ENCODE results near the gene CCDC51.

- TF ChIP-seq ARID2 (CRISPR knock-in tag; IDR thresholded peaks at IDR 0.05; ENCODE audit: borderline replicate concordance) (no peak), TAF1 (CRISPR knock-in tag; IDR thresholded peaks at IDR 0.05) (no peak), IKZF4 (CRISPR knock-in tag; IDR thresholded peaks at IDR 0.05; ENCODE audit: borderline replicate concordance, low read depth, not compliant biosample characterization) (no peak), CTCF (CRISPR knock-in tag; IDR thresholded peaks at IDR 0.05) (peak; percentile 56), SMARCC2 (IDR thresholded peaks at IDR 0.05) (no peak), FOXM1 (CRISPR knock-in tag; IDR thresholded peaks at IDR 0.05) (no peak), ZNF362 (CRISPR knock-in tag; IDR thresholded peaks at IDR 0.05; ENCODE audit: borderline replicate concordance) (no peak), FOXK2 (IDR thresholded peaks at IDR 0.05) (no peak), ZNF766 (CRISPR knock-in tag; IDR thresholded peaks at IDR 0.05; ENCODE audit: borderline replicate concordance) (no peak), ZNF143 (CRISPR knock-in tag; IDR thresholded peaks at IDR 0.05) (no peak), ZSCAN20 (CRISPR knock-in tag; IDR thresholded peaks at IDR 0.05; ENCODE audit: borderline replicate concordance) (no peak), SRY (CRISPR knock-in tag; IDR thresholded peaks at IDR 0.05) (0 out of 2 replicates have a peak, but pooled peaks have one; percentile 12), POLR2A (IDR thresholded peaks at IDR 0.05; ENCODE audit: insufficient read depth in 1 of 2, low read depth in 2 of 2, low read length in 2 of 2) (no peak), HDAC6 (IDR thresholded peaks at IDR 0.05; ENCODE audit: low read depth, low read length) (no peak)
Measured at GRCh38 chr3:48415251-48415953, 24.5 kb downstream of the CCDC51 start.

Measured in HepG2 (cell line).